Measurements from ENCODE around the gene CRACR2A.

Gene CRACR2A

DNA sequence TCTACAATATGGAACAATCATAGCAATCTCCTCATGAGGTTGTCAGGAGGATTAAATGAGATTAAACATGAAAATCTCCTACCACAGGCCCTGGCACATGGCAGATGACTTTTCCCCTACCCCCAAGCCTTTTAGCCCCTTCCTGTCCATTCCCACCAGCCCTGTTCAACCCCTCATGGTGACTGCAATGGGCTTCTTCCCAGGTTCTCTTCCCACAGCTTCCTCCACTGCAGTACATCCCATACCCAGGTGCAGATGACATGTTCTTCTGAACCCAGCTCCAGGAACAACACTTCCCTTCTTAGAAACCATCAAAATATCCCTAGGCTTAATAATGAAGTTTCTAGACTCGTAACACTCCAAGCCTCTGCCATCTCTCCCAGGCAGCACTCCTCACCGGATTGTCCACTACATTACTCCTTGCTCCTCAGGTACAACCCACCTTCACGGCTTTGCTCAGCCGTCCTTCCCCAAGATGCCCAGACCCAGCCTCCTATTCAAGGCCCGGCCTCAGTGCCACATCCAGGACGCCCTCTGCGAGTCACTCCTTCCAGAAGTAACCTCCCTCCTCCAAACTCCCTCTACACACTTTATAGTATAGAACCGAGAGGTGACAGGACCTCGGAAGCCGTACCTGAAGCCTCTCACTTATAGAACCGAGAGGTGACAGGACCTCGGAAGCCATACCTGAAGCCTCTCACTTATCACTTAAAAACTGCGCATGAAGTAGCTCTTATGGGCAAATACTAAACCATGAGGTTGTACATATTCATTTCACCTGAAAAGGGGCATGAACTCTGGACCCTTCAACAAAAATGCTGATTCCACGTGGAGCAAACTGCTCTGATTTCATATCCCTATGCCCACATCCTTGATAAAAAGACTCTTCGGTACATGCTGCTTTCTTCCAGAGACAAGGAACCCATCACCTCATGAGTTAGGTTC, 1.5 kb downstream of the CRACR2A start:
- no peak for DNase-seq

GRCh38 chr12:3750616-3751015, 2.3 kb downstream of the CRACR2A start:
- DNase-seq = no peak

- DNase-seq = no peak
Observed at GRCh38 chr12:3748620-3749019, 4.3 kb downstream of the CRACR2A start.

GRCh38 chr12:3747976-3748619, 4.8 kb downstream of the CRACR2A start:
- no peak for DNase-seq

DNA sequence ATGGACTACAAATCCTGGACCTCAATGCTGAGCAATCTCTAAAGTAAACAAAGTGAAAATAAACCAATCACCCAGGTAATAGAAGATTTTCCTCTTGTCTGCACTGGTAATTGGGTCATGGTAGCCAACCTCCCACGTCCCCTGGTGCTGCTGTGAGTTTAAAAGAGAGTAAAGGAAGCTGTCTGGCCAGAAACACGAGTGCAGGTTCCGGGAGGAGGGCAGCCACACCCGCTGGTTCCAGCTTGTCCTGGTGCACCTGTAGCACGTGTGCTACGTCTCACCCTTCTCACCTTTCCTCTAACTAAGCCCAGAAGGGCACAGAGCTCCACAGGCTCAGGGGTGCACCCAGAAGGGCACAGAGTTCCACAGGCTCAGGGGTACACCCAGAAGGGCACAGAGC, 5.4 kb downstream of the CRACR2A start:
- no peak for DNase-seq

DNA sequence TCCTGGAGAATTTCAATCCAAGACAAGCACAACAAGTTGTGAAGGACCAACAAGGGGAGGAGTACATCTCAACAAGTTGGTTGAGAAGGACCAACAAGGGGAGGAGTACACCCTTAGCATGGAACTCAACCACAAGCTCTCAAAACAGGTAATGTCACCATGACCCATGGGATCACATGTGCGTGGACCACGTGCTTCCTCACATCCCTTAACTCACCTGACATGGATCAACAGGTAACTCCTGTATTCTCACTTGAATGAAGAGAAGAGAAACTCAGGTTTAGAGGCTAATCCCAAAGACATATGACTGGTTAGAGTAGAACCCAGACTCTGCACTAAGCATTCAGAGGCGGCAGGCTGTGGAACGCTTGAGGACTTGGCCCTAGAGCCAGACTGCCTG, 6.2 kb downstream of the CRACR2A start:
- DNase-seq = no peak

DNA sequence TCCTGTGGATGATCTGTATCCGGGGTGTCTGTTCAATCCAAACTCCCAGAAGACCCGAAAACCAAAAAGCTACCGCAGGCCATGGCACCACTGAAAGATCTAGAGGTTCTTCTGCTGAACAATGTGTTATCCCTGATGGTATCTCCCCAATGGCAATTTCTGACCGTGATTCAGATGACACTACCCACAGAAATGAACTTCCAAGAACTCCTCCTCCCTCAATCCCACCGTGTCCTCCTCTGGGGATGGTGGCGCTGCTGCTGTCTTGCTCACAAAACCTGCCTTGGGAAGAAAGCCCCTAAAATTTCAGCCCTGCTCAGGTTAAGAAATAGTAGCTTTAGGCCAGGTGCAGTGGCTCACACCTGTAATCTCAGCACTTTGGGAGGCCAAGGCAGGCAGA, 7.8 kb downstream of the CRACR2A start:
- DNase-seq = no peak

- no peak for DNase-seq
Observed at GRCh38 chr12:3744229-3744901, 8.5 kb downstream of the CRACR2A start.

DNA sequence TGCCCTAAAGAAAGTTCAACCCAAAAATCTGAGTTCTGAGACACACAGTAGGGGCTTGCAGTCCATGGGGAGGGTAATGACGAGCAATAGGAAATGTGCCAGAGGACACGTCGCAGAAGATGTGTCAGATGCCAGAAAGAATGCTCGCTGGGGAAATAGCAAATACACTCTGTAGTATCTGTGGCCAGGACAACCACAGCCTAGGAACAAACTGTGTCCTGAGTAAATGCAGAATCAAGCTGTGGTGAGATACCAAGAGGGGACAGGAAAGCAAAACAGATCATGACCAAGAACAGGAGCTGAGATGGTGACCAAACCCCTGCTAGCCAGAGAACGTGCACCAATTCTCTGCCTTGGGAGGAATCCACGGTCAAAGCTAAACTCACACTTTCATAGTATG, 9.1 kb downstream of the CRACR2A start:
- DNase-seq = no peak

GRCh38 chr12:3741882-3742672, 10.8 kb downstream of the CRACR2A start:
- DNase-seq = no peak

DNA sequence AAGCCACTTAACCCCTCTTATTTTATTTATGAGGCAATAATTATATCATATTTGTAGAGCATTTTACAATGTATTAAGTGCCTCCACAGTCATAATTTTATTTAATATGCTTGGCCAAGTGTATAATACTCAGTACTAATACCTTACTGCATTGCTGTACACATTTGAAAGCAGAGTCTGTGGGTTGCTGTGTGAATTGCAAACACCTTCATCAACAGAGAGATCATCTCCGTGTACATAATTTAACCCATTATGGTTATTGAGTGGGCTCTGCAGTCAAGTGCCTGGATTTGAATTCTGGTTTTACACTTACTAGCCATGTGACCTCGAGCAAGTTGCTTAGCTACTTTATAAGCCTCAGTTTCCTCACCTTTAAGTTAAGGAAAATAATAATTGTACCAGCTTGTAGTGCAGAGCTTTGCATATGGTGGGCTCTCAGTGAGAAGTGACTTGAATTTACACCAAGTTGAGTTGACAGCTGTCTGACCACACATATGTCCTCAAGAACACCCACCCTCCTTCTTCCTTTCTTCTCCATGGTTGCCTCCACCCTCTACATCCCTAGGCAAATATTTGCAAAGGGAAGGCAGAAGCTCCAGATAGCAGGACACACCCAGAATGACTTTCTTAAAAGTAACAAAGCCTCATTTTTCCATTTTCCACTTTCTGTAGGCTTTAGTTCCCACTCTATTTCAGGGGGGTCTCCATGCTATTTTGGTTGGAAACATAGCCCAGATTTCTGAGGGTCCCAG, 12.3 kb downstream of the CRACR2A start:
- DNase-seq = no peak

GRCh38 chr12:3735432-3735831, 17.5 kb downstream of the CRACR2A start:
- no peak for DNase-seq

DNA sequence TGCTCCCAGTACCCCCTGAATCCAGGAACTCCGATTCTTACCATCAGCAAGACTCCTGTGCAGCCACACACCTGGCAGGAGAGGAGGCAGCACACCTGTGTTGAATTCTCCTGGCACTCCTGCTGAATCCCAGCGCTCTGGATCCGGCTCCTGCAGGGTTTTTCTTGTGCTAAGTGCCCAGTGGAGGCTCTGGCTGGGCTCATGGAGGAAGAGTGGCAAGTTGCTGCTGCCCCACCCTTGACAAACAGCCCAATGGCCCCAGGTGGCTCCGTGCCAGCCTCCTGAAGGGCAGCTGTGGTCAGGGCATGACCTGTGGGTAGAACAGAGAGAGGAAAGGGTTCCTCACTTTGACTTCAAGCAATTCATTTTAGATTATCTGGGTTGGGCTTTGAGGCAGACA, 20.0 kb downstream of the CRACR2A start:
- peak; percentile 49 to 64 (median 49) for DNase-seq

GRCh38 chr12:3730111-3730510, 22.8 kb downstream of the CRACR2A start:
- DNase-seq = no peak

DNA sequence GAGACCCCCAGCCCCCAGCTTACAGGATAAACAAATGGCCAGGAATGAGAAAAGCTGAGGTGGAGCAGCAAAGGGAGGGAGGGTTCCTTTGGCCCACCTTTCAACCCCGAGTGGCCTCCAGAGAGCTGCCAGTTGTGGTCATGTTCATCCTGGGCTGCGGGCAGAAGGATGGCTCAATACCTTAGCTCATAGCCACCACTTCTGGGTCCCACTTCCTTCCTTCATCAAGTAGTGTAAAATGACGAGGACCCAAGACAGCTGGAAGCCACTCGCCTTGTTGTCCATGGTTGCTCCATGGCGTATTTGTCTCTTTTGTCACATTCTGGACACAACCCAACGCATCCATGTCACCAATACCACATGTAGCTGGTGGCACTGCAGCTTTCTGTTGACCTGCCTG, 24.2 kb downstream of the CRACR2A start:
- no peak for DNase-seq

DNA sequence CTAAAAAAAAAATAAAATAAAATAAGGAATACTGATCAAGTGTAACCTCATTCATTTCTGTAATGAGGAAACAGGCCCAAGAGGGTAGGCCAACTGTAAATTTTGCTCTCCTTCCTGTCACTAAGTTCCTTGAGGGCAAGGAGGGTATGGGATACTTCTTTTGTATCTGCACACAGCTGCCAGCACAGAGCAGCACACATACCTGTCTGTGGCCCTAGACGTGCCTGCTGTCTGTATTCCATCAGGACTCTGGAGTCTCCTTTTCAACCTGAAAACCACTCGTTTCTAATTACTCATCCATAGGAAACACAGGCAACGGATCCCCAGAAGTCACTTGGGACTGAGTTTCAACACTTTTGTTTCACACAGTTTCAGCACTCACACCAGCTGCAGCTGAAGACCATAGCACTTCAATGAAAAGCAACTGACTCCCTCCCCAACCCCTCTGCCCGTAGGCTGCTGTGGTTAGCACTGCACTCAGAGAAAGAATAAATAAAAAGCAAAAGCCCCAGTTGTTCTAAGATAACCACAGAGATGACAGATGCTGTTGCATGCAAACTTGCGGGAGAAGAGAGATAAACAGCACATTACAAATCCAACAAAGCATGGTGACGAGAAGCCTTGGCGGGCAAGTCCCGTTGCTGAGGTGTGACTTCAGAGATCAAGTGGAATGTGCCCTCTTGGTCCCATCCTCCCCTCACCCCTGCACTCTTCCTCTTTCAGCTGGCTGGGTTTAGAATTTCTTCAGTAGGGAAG, 24.9 kb downstream of the CRACR2A start:
- peak in 1 of 3 experiments; percentile 51 for DNase-seq

GRCh38 chr12:3727354-3727753, 25.6 kb downstream of the CRACR2A start:
- DNase-seq = no peak

DNA sequence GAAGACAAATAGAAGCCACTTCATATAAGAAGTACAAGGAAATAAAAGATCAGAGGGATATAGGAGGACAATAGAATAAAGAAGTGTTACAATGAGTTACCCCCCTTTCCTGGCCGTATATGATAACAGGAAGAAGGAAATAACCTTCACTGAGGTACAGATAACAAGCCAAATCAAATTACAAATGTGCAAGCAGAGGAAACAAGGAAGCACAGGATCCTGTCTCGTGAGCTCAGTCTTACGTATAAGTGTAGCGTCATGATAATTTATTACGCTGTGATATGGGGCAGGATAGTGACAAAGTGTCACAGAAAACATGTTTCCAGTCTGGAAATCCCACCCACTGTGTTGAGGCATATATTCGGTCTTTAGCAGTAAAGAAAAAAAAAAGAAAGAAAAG, 26.5 kb downstream of the CRACR2A start:
- no peak for DNase-seq

GRCh38 chr12:3725388-3726115, 27.4 kb downstream of the CRACR2A start:
- DNase-seq = no peak

DNA sequence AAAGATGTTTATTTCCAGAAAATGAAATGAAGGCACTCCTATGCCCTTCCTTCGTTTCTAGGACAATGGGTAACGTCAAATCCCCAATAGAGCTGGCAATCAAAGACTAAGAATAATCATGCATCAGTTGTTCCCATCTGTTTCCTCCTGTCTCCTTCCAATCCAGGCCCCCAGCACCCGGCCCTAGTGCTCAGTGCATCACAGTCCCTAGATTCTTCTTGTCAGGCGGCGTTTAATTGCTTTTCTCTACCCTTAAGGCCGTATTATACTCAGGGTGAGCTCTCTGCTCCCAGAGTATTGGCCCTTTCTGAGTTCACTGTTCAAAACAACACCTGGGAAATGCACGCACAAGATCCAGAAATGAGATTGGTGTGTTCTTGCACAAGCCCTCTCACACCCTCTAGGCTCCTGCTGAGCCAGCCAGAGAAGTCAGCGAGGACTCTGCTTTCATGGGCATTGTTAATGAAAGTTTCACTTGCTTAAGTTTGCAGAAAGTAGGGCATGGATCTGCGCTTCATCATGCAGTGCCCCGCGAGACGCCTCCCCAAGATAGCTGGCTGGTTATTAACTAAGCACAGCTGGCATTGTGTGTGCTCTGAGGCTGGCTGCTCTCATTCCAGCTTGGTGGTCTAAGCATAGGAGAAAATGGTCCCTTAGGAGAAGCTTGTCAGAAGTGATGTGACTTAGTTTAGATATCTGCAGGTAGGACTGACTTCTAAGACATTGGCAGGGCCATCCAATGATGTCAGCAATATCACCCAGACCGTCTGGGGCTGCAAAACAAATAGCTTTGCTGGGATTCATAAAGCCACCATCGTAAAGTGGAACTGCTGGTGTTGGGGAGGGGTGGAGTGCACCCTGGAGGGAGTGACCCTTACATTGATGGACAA, 28.7 kb downstream of the CRACR2A start:
- DNase-seq = no peak
